ENCODE data around the gene NES. TPM values are rescaled to one million over a fixed set of nuclear protein-coding genes. Genes with fewer than 3 reads are reported as not detected.
A peak's percentile ranks its signal among the peaks of the same experiment; 100 is the strongest.

NES gene
- total RNA-seq, 1 donor from 2014 or later = 265 TPM

- peak overlapping the region; percentile 86 for H3K4me3 Mint-ChIP-seq
- TF ChIP-seq CTCF (conservative IDR thresholded peaks at IDR 0.05) = no peak
- peak overlapping the region; percentile 86 for H3K27ac Mint-ChIP-seq (ENCODE audit: unreplicated experiment)
- DNase-seq (ENCODE audit: low read depth, low spot score) = no peak
- peaks cover 16% of the 10 kb centered on the region for H3K36me3 Mint-ChIP-seq (ENCODE audit: low read depth)
- peaks cover 13% of the 10 kb centered on the region for H3K27me3 Mint-ChIP-seq (ENCODE audit: low read depth)
- no peaks in the 10 kb centered on the region for H3K9me3 Mint-ChIP-seq
- H3K4me1 Mint-ChIP-seq = peaks cover 78% of the 10 kb centered on the region
Observed at GRCh38 chr1:156694690-156694962, 17.4 kb upstream of the NES start.

- peak overlapping the region; percentile 86 for H3K27ac Mint-ChIP-seq (ENCODE audit: unreplicated experiment)
- no peaks in the 10 kb centered on the region for H3K9me3 Mint-ChIP-seq
- H3K36me3 Mint-ChIP-seq (ENCODE audit: low read depth) = peaks cover 11% of the 10 kb centered on the region
- TF ChIP-seq CTCF (conservative IDR thresholded peaks at IDR 0.05) = no peak
- peak overlapping the region; percentile 86 for H3K4me3 Mint-ChIP-seq
- H3K4me1 Mint-ChIP-seq = peaks cover 79% of the 10 kb centered on the region
- DNase-seq (ENCODE audit: low read depth, low spot score) = no peak
- H3K27me3 Mint-ChIP-seq (ENCODE audit: low read depth) = peaks cover 12% of the 10 kb centered on the region
Observed at GRCh38 chr1:156693848-156694689, 16.9 kb upstream of the NES start.

GRCh38 chr1:156692925-156693847 lies 16.0 kb upstream of the NES start:
- TF ChIP-seq CTCF (conservative IDR thresholded peaks at IDR 0.05) = no peak
- Mint-ChIP-seq H3K36me3 (ENCODE audit: low read depth) (peaks cover 4% of the 10 kb centered on the region), H3K9me3 (no peaks in the 10 kb centered on the region), H3K27me3 (ENCODE audit: low read depth) (peaks cover 12% of the 10 kb centered on the region), H3K4me3 (peak overlapping the region; percentile 86), H3K4me1 (peaks cover 77% of the 10 kb centered on the region), H3K27ac (ENCODE audit: unreplicated experiment) (peak overlapping the region; percentile 93)
- DNase-seq (ENCODE audit: low read depth, low spot score) = peak; percentile 72

GRCh38 chr1:156692441-156692924 lies 15.3 kb upstream of the NES start:
- H3K9me3 Mint-ChIP-seq = no peaks in the 10 kb centered on the region
- peak overlapping the region; percentile 46 for H3K27ac Mint-ChIP-seq (ENCODE audit: unreplicated experiment)
- H3K4me3 Mint-ChIP-seq = peak overlapping the region; percentile 86
- H3K36me3 Mint-ChIP-seq (ENCODE audit: low read depth) = peaks cover under 1% of the 10 kb centered on the region
- DNase-seq (ENCODE audit: low read depth, low spot score) = no peak
- TF ChIP-seq CTCF (conservative IDR thresholded peaks at IDR 0.05) = no peak
- peaks cover 9% of the 10 kb centered on the region for H3K27me3 Mint-ChIP-seq (ENCODE audit: low read depth)
- peaks cover 72% of the 10 kb centered on the region for H3K4me1 Mint-ChIP-seq

GRCh38 chr1:156691665-156692440 lies 14.6 kb upstream of the NES start:
- peaks cover 66% of the 10 kb centered on the region for H3K4me1 Mint-ChIP-seq
- peak overlapping the region; percentile 86 for H3K4me3 Mint-ChIP-seq
- no peaks in the 10 kb centered on the region for H3K9me3 Mint-ChIP-seq
- no peak for DNase-seq (ENCODE audit: low read depth, low spot score)
- TF ChIP-seq CTCF (conservative IDR thresholded peaks at IDR 0.05) = no peak
- H3K27ac Mint-ChIP-seq (ENCODE audit: unreplicated experiment) = peak overlapping the region; percentile 46
- H3K27me3 Mint-ChIP-seq (ENCODE audit: low read depth) = peaks cover 9% of the 10 kb centered on the region
- no peaks in the 10 kb centered on the region for H3K36me3 Mint-ChIP-seq (ENCODE audit: low read depth)

Measured in neural crest cell (in vitro differentiated cells).